ENCODE measurements around the gene TSC22D4.
"Not testable (repeated sequence)": the region's sequence is repeated elsewhere in the genome, so short reads cannot be mapped to it uniquely, and the experiment has no call there.

The TSC22D4 gene

GRCh38 chr7:100472854-100473499, 6.0 kb downstream of the TSC22D4 start:
- no peak for DNase-seq (ENCODE audit: low read depth, low spot score)

GRCh38 chr7:100472121-100472851, 6.7 kb downstream of the TSC22D4 start:
- no peak for DNase-seq (ENCODE audit: low read depth, low spot score)

- no peak for DNase-seq (ENCODE audit: low read depth, low spot score)
These were observed 8.0 kb downstream of the TSC22D4 start for GRCh38 chr7:100471021-100471420.

GRCh38 chr7:100469227-100470044, 9.6 kb downstream of the TSC22D4 start:
- DNase-seq (ENCODE audit: low read depth, low spot score), result no peak

DNA sequence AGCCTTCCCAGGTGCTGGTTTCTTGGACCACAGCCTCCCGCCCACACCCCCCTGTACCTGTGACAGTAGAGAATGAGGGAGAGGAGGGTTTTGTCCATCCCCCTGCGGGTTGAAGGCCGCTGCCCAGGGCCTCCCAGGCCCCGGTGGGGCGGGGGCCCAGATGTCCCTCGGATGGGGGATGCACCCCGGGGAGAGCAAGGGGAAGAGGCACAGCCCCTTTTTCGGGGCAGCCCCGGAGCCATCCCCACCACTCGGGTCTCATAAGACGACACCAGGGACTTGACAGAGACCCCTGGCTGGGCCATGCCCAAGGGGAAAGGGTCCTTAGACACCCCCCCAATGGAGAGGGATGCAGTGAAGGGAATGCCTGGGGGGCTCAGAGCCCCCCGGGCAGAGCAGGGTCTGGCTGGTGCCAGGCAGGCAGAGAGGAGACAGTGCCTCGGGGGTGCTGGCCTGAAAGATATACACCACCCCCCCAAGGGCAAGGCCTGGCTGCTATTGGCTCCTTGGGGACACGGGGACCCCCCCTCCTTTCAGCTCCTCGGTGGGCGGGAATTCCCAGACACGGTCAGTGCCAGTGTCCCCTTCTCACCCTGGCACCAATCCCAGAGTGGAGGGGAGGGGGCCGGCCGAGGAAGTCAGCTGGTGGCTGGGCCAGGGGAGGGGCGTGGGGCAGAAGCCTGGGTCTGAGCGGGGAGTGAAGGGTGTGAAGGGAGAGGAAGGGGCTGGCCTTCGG, 11.2 kb downstream of the TSC22D4 start:
- DNase-seq (ENCODE audit: low read depth, low spot score), result no peak

- no peak for DNase-seq (ENCODE audit: low read depth, low spot score)
These were observed 12.1 kb downstream of the TSC22D4 start for GRCh38 chr7:100466653-100467605.

GRCh38 chr7:100465702-100466311, 13.2 kb downstream of the TSC22D4 start:
- DNase-seq (ENCODE audit: low read depth, low spot score), result no peak

GRCh38 chr7:100465299-100465698, 13.7 kb downstream of the TSC22D4 start:
- no peak for DNase-seq (ENCODE audit: low read depth, low spot score)

GRCh38 chr7:100464791-100465190, 14.2 kb downstream of the TSC22D4 start:
- no peak for DNase-seq (ENCODE audit: low read depth, low spot score)

DNA sequence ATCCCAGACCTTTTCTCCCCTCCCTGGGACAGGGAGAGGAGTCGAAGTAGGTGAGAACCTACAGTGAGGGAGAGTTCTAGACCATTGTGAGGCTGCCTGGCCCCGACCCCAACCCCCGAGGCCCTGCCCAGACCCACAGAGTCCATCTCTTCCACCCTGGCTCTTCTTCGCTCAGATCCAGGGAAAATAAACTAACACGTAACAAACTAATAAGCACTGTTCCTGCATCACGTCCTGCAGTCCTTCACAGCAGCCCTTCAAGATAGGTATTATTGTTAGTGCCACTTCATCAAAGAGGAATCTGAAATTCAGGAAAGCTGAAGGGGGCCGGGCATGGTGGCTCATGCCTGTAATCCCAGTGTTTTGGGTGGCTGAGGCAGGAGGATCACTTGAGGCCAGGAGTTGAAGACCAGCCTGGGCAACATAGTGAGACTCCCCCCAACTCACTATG, 14.8 kb downstream of the TSC22D4 start, which contains the start of gene SPACDR:
TSS of gene SPACDR (minus strand) at position 51 of the 451 bp plus-strand sequence. CDS start 235 bp downstream, outside the sequence.
- no peak for DNase-seq (ENCODE audit: low read depth, low spot score)

DNA sequence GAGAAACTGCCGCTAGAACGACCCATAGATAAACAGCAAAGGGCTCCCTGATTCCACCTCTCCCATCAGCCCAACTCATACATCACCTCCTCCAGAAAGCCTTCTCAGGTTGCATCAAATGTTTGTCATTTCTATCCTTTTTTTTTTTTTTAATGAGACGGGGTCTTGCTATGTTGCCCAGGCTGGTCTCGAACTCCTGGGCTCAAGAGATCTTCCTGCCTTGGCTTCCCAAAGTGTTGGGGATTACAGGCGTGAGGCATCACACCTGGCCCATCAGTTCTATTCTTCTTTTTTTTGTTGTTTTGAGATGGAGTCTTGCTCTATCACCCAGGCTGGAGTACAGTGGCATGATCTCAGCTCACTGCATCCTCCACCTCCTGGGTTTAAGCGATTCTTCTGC, 22.0 kb downstream of the TSC22D4 start:
- DNase-seq (ENCODE audit: low read depth, low spot score), result no peak

DNA sequence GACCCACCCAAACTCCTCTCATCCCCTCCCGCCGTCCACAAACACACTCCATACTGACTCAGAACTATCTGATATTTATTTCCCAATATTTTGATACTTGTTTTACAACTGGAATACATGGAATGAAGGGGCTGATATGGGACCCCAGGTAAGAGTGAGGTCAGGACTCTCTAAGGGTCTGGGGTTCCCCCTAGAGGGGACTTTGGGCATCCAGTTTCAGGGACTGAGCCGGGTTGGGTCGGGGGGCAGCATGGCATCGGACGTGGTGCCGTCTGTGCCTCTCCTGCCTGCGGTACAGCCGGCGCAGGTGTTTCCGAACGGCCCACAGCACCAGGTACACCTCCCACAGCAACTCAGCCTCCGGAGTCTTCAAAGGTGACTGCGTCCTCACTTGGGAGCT, 22.5 kb downstream of the TSC22D4 start:
- DNase-seq (ENCODE audit: low read depth, low spot score), result no peak

DNA sequence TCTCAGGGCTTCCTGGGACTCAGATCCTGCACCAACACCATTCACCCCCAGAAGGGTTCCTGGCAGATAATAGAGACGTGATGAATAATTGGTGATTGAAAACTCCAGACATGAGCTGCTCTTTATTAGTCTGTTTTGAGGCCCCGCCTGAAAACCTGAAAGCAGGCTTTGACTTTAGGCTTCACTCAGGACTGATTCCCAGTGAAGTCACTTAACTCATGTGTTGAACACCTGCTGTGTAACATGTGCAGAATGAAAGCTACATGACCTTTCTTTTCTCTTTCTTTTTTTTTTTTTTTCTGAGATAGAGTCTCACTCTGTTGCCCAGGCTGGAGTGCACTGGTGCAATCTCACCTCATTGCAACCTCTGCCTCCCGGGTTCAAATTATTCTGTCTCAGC, 23.8 kb downstream of the TSC22D4 start:
- DNase-seq (ENCODE audit: low read depth, low spot score), result no peak

DNA sequence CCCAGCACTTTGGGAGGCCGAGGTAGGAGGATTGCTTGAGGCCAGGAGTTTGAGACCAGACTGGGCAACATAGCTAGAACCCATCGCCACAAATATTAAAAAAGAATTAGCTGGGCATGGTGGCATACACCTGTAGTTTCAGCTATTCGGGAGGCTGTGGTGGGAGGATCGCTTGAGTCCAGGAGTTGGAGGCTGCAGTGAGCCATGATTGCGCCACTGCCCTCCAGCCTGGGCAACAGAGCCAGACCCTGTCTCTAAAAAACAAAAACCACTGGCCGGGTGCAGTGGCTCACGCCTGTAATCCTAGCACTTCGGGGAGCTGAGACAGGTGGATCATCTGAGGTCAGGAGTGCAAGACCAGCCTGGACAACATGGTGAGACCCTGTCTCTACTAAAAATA, 25.2 kb downstream of the TSC22D4 start:
- DNase-seq (ENCODE audit: low read depth, low spot score), result not testable (repeated sequence)

- no peak for DNase-seq (ENCODE audit: low read depth, low spot score)
These were observed 26.5 kb downstream of the TSC22D4 start for GRCh38 chr7:100452513-100452912.

- DNase-seq (ENCODE audit: low read depth, low spot score), result no peak
These were observed 29.7 kb downstream of the TSC22D4 start for GRCh38 chr7:100449190-100449795.

DNA sequence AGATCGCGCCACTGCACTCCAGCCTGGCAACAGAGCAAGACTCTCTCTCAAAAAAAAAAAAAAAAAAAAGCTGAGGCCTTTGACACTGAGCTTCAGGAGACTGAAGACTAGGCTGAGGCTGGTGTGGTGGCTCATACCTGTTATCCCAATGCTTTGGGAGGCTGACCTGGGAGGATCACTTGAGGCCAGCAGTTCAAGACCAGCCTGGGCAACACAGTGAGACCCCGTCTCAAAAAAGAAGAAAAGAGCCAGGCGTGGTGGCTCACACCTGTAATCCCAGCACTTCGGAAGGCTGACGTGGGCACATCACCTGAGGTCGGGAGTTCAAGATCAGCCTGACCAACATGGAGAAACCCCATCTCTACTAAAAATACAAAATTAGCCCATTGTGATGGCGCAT, 31.7 kb downstream of the TSC22D4 start:
- DNase-seq (ENCODE audit: low read depth, low spot score), result not testable (repeated sequence)

DNA sequence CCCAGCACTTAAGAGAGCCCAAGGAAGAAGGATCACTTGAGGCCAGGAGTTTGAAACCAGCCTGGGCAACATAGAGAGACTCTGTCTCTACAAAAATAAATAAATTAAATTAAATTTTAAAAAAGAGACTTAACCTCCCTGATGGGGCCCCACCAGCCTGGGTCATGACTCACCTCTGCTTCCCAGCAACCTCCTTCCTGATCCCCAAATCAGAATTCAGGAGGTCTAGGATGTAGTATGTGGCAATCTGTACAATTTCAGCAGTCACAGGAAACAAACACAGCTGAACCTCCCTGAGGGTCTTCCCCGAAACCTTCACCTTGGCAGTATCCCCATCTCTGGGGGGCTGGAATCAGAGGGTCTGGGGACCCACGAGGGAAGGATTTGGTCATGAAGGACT, 33.0 kb downstream of the TSC22D4 start:
- DNase-seq (ENCODE audit: low read depth, low spot score), result no peak

Measured in iPS DF 19.7 (cell line).